ENCODE results near the gene GABRR3.

GABRR3 gene

DNA sequence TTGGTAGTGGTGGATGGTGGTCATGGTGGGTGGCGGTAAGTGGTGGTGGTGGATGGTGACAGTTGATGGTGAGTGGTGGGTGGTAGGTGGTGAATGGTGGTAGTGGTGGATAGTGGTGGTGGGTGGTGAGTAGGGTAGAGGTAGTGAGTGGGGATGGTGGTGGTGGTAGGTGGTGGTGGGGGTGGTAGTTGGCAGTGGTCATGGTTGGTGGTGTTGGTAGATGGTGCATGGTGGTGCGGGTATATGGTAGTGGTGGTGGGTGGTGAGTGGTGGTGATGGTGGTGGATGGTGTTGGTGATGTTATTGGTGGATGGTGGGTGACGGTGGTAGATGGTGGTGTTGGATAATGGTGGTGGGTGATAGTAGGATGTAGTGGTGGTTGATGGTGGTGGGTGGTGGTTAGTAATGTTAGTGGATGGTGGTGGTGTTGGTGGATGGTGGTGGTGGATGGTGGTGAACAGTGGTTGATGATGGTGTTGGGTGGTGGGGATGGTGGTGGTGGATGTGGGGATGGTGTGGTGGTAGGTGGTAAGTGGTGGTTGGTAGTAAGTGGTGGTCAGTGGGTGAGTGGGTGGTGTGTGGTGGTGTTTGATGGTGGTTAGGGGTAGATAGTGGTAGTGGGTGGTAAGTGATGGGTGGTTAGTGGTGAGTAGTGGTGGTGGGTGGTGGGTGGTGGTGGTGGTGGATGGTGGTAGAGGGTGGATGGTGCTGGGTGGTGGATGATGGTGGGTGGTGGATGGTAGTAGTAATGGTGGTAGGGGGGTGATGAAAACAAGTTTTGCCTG is 46.1 kb downstream of the GABRR3 start:
- in situ Hi-C loops (cut with MboI; ENCODE audit: low pct_unique_long_range_greater_than_20kb, low sequenced_read_pairs, unreplicated experiment) = no loop called here
- DNase-seq (ENCODE audit: low spot score) = no peak
- no peak for TF ChIP-seq CTCF (IDR thresholded peaks at IDR 0.05; ENCODE audit: extremely low read depth, insufficient read depth, missing control alignments)

DNA sequence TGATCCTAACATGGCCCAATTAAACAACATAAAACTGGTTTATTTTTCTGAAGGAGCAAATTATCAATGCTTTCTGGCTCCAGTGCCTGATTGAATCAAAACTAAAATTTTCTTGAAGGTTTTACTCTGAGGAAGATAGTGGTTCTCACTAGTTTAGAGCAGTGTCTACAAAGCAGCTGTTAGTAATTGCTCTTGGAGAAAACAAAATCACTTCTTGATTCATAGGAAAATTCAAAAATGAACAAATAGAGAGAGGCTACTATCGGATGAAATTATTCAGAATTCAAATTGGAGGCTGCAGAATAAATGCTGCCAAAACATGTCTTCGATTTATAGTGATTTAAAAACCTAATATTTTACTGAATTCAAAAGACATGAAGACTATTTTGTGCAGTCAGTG is 47.8 kb downstream of the GABRR3 start:
- in situ Hi-C loops (cut with MboI; ENCODE audit: low pct_unique_long_range_greater_than_20kb, low sequenced_read_pairs, unreplicated experiment) = no loop called here
- no peak for DNase-seq (ENCODE audit: low spot score)
- no peak for TF ChIP-seq CTCF (IDR thresholded peaks at IDR 0.05; ENCODE audit: extremely low read depth, insufficient read depth, missing control alignments)

GRCh38 chr3:97983933-97984491 is 51.1 kb downstream of the GABRR3 start:
- in situ Hi-C loops (cut with MboI; ENCODE audit: low pct_unique_long_range_greater_than_20kb, low sequenced_read_pairs, unreplicated experiment) = no loop called here

GRCh38 chr3:97981886-97982285 is 53.2 kb downstream of the GABRR3 start:
- in situ Hi-C loops (cut with MboI; ENCODE audit: low pct_unique_long_range_greater_than_20kb, low sequenced_read_pairs, unreplicated experiment) = no loop called here

More at GRCh38 chr3:97983933-97984491, 51.1 kb downstream of the GABRR3 start:
- no peak for TF ChIP-seq CTCF (IDR thresholded peaks at IDR 0.05; ENCODE audit: extremely low read depth, insufficient read depth, missing control alignments)
- no peak for DNase-seq (ENCODE audit: low spot score)

GRCh38 chr3:97979610-97980009 is 55.5 kb downstream of the GABRR3 start:
- no peak for TF ChIP-seq CTCF (IDR thresholded peaks at IDR 0.05; ENCODE audit: extremely low read depth, insufficient read depth, missing control alignments)
- in situ Hi-C loops (cut with MboI; ENCODE audit: low pct_unique_long_range_greater_than_20kb, low sequenced_read_pairs, unreplicated experiment) = no loop called here
- DNase-seq (ENCODE audit: low spot score) = no peak

More at GRCh38 chr3:97981886-97982285, 53.2 kb downstream of the GABRR3 start:
- TF ChIP-seq CTCF (IDR thresholded peaks at IDR 0.05; ENCODE audit: extremely low read depth, insufficient read depth, missing control alignments) = no peak
- no peak for DNase-seq (ENCODE audit: low spot score)

GRCh38 chr3:97975466-97975865 is 59.6 kb downstream of the GABRR3 start:
- in situ Hi-C loops (cut with MboI; ENCODE audit: low pct_unique_long_range_greater_than_20kb, low sequenced_read_pairs, unreplicated experiment) = no loop called here
- DNase-seq (ENCODE audit: low spot score) = no peak

More at GRCh38 chr3:97975466-97975865, 59.6 kb downstream of the GABRR3 start:
- no peak for TF ChIP-seq CTCF (IDR thresholded peaks at IDR 0.05; ENCODE audit: extremely low read depth, insufficient read depth, missing control alignments)
